Activated CD4-positive, alpha-beta memory T cell treated with anti-CD3 and anti-CD28 coated beads for 36 hours (primary cell): ENCODE data around the gene ARHGAP29. TPM values are rescaled to one million over a fixed set of nuclear protein-coding genes. Genes with fewer than 3 reads are reported as not detected.

Experiments
- total RNA-seq, 2 experiments: library from RNA; stranded (reverse); gene quantifications; one replicate each; pipeline ENCODE4 v1.2.3, GENCODE V29; 2021

Gene ARHGAP29
- total RNA-seq, 2 experiments from 2014 or later = 0.31 to 0.38 TPM

Other genes with a start within 250 kb of the ARHGAP29 start
- not detected for gene ABCA4, start 116.4 kb downstream of the ARHGAP29 start, total RNA-seq
- 10 to 100 TPM; 33.7 to 34.0 TPM for gene ABCD3, start 180.8 kb upstream of the ARHGAP29 start, total RNA-seq